Panc1 (cell line): ENCODE results near the gene PC.

Source experiments
- CTCF ChIP-seq: fragments of 450-650 bp; IDR thresholded peaks from 2 replicates; pipeline ENCODE4 v1.5.1; 2017; ENCODE audit warnings: mild to moderate bottlenecking
- POLR2AphosphoS5 ChIP-seq: IDR thresholded peaks from 2 replicates; pipeline ENCODE4 v1.6.1; 2012; ENCODE audit warnings: mild to moderate bottlenecking, low read depth, low read length, moderate library complexity
- REST ChIP-seq, 2 experiments: IDR thresholded peaks; 2 replicates each; pipeline ENCODE4 v1.6.1; 2011 to 2012; ENCODE audit warnings: low read depth in 2 of 2, control low read depth in 1 of 2, low read length in 1 of 2, mild to moderate bottlenecking in 1 of 2, moderate library complexity in 1 of 2; ENCODE audit not compliant: insufficient read depth in 1 of 2
- SIN3A ChIP-seq: IDR thresholded peaks from 2 replicates; pipeline ENCODE4 v1.6.1; 2012; ENCODE audit warnings: low read depth, mild to moderate bottlenecking, low read length, moderate library complexity, borderline replicate concordance; ENCODE audit not compliant: insufficient read depth
- TCF7L2 ChIP-seq: IDR thresholded peaks from 2 replicates; pipeline ENCODE4 v1.6.1; 2011; ENCODE audit warnings: mild to moderate bottlenecking, low read depth, low read length, inconsistent platforms

DNA sequence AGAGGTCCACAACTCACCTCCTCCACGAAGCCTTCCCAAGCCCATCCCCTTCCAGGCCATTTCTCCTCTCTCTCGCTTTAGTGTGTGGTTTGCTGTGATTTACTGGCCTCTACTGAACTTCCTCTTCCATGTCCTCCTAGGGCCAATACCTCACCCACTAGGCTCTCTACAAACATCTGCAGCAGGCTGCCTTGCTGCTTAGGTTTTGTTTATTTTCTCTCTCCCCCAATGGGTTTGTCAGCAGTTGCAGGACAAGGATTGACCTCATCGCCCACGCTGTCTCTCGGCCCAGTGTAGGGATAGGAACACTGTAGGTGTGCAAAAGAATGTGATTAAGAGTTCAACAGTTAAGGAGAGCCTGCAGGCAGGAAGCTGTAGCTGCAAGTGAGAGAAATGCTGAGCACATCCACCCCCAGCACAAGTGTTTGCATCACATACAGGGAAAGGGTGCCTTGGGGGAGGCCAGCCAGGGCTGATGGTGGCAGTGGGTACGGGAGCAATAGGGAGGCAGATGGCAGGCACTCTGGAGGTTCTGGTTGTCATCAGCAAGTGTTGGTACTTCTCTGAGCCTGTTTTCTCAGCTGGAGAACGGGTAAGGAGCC, 1.4 kb downstream of the PC start:
- no peak for TF ChIP-seq CTCF
- no peak for TF ChIP-seq SIN3A
- no peak for TF ChIP-seq TCF7L2
- TF ChIP-seq REST (IDR thresholded peaks at IDR 0.05; ENCODE audit: insufficient read depth in 1 of 2, low read depth in 2 of 2, low read length in 1 of 2): no peak
- no peak for TF ChIP-seq POLR2AphosphoS5
